A673 (cell line): ENCODE measurements around the gene CPTP.

Experiments
- EZH2 ChIP-seq: fragments of 200-600 bp; sonication (generic); IDR thresholded peaks from 2 replicates; pipeline ENCODE4 v1.6.1; 2017; ENCODE audit warnings: borderline replicate concordance, low read depth, mild to moderate bottlenecking, mixed read lengths, antibody characterized with exemption, low read length; ENCODE audit not compliant: poor library complexity, severe bottlenecking
- TF ChIP-seq, protein P1 (sequence below): fragments of 300-800, 200-600 bp; sonication (generic); conservative IDR thresholded peaks from 2 replicates; pipeline ENCODE4 v1.5.1; 2017; ENCODE audit warnings: low read depth, mild to moderate bottlenecking, antibody characterized with exemption, low read length, moderate library complexity, mixed read lengths

DNA sequence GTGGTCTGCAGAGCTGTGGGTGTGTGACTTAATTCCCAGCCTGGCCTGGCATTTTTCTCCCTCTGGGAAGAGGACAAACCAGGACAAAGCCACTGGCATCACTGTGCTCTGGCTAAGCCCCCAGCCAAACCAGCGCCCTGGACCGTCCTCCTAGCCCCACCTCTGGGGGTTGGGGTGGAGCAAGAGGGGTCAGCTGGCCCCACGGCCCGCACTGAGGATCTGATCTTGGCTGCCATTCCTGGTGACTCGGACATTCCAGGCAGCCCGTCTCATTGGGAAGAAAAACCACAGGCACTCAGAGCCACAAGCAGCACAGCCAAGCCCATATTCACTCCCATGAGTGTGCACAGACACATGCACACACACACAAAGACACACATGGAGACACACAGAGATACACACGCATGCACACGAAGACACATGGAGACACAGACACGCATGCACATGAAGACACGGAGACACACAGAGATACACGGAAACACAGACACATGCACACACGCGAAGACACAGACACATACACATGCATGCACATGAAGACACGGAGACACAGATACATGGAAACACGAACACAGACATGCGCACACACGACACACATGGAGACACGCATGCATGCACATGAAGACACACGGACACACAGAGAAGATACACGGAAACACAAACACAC lies 36.0 kb downstream of the CPTP start:
- TF ChIP-seq, protein P1, sequence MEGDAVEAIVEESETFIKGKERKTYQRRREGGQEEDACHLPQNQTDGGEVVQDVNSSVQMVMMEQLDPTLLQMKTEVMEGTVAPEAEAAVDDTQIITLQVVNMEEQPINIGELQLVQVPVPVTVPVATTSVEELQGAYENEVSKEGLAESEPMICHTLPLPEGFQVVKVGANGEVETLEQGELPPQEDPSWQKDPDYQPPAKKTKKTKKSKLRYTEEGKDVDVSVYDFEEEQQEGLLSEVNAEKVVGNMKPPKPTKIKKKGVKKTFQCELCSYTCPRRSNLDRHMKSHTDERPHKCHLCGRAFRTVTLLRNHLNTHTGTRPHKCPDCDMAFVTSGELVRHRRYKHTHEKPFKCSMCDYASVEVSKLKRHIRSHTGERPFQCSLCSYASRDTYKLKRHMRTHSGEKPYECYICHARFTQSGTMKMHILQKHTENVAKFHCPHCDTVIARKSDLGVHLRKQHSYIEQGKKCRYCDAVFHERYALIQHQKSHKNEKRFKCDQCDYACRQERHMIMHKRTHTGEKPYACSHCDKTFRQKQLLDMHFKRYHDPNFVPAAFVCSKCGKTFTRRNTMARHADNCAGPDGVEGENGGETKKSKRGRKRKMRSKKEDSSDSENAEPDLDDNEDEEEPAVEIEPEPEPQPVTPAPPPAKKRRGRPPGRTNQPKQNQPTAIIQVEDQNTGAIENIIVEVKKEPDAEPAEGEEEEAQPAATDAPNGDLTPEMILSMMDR = no peak
- no peak for TF ChIP-seq EZH2
